Karpas-422 (cell line): ENCODE measurements around the gene ZPR1. TPM values are rescaled to one million over a fixed set of nuclear protein-coding genes. Genes with fewer than 3 reads are reported as not detected.

Source experiments
- DNase-seq: peaks from one replicate; pipeline ENCODE4 v3.0.0-alpha.2; 2015
- H2AFZ ChIP-seq: fragments of 200-600 bp; sonication (generic); 2 replicates; pipeline ENCODE4 v1.6.1; 2014; ENCODE audit warnings: antibody characterized with exemption, low read length, mixed read lengths
- H3K27ac ChIP-seq: fragments of 200-600 bp; sonication (generic); 2 replicates; pipeline ENCODE4 v1.5.1; 2014; ENCODE audit warnings: mild to moderate bottlenecking, low read length, moderate library complexity
- H3K27me3 ChIP-seq: fragments of 200-600 bp; sonication (generic); 2 replicates; pipeline ENCODE4 v1.6.1; 2014; ENCODE audit warnings: low read length, mixed read lengths
- H3K36me3 ChIP-seq: fragments of 200-600 bp; sonication (generic); 2 replicates; pipeline ENCODE4 v1.6.1; 2014; ENCODE audit warnings: low read length, mixed read lengths; ENCODE audit not compliant: insufficient read depth
- H3K4me1 ChIP-seq: fragments of 200-600 bp; sonication (generic); 2 replicates; pipeline ENCODE4 v1.6.1; 2014; ENCODE audit warnings: mild to moderate bottlenecking, low read length, mixed read lengths
- H3K4me2 ChIP-seq: fragments of 200-600 bp; sonication (generic); 2 replicates; pipeline ENCODE4 v1.6.1; 2014; ENCODE audit warnings: low read length, low read depth, mild to moderate bottlenecking; ENCODE audit not compliant: poor library complexity, severe bottlenecking
- H3K4me3 ChIP-seq: fragments of 200-600 bp; sonication (generic); 2 replicates; pipeline ENCODE4 v1.5.1; 2014; ENCODE audit warnings: mild to moderate bottlenecking, antibody characterized with exemption, low read length, mixed read lengths
- H3K79me2 ChIP-seq: fragments of 200-600 bp; sonication (generic); 2 replicates; pipeline ENCODE4 v1.6.1; 2014; ENCODE audit warnings: mild to moderate bottlenecking, low read length, mixed read lengths
- H3K9ac ChIP-seq: fragments of 200-600 bp; sonication (generic); 2 replicates; pipeline ENCODE4 v1.6.0; 2014; ENCODE audit warnings: low read length
- H3K9me2 ChIP-seq: fragments of 200-600 bp; sonication (generic), shearing (Covaris generic); replicated peaks from 2 replicates; pipeline ENCODE4 v1.6.0; 2014; ENCODE audit warnings: mild to moderate bottlenecking, low read length, moderate library complexity; ENCODE audit not compliant: insufficient read depth
- H3K9me3 ChIP-seq: fragments of 300-700, 200-600 bp; sonication (generic); 2 replicates; pipeline ENCODE4 v1.6.1; 2014; ENCODE audit warnings: low read length, mixed read lengths
- H4K20me1 ChIP-seq: fragments of 200-600 bp; sonication (generic); 2 replicates; pipeline ENCODE4 v1.6.1; 2014; ENCODE audit warnings: mild to moderate bottlenecking, antibody characterized with exemption, low read length, low read depth; ENCODE audit not compliant: insufficient read depth
- total RNA-seq: library from RNA; depleted of rRNA; stranded (reverse); fragments of >200 nt; shearing (Covaris generic); gene quantifications from 2 replicates; pipeline ENCODE4 v1.2.3, GENCODE V29; 2014; ENCODE audit warnings: low replicate concordance; rRNA removed

The ZPR1 gene
- total RNA-seq, 1 experiment from 2014 or later, result 29.8 TPM

- peaks cover 5% of the 10 kb centered on the region for H3K4me1 ChIP-seq
- no peak overlapping the region for H3K4me3 ChIP-seq
- H3K79me2 ChIP-seq, result no peaks in the 10 kb centered on the region
- H3K4me2 ChIP-seq, result no peak overlapping the region
- no peak overlapping the region for H2AFZ ChIP-seq
- H3K9me3 ChIP-seq, result no peaks in the 10 kb centered on the region
- DNase-seq, result no peak
- H3K27me3 ChIP-seq, result no peaks in the 10 kb centered on the region
- no peak overlapping the region for H3K27ac ChIP-seq
- no peak overlapping the region for H3K9ac ChIP-seq
- no peaks in the 10 kb centered on the region for H3K36me3 ChIP-seq
- H4K20me1 ChIP-seq, result no peaks in the 10 kb centered on the region
- H3K9me2 ChIP-seq, result no peaks in the 10 kb centered on the region
Measured at GRCh38 chr11:116729501-116730240, 58.2 kb downstream of the ZPR1 start.

- Histone ChIP-seq H3K27me3 (no peaks in the 10 kb centered on the region), H3K27ac (no peak overlapping the region), H3K9me2 (no peaks in the 10 kb centered on the region), H3K36me3 (no peaks in the 10 kb centered on the region), H3K79me2 (no peaks in the 10 kb centered on the region), H3K4me3 (no peak overlapping the region), H2AFZ (no peak overlapping the region), H3K4me2 (no peak overlapping the region), H3K9ac (no peak overlapping the region), H3K4me1 (peaks cover 2% of the 10 kb centered on the region), H3K9me3 (no peaks in the 10 kb centered on the region), H4K20me1 (no peaks in the 10 kb centered on the region)
- DNase-seq, result no peak
Measured at GRCh38 chr11:116727990-116728389, 59.8 kb downstream of the ZPR1 start.

- Histone ChIP-seq H3K4me1 (no peaks in the 10 kb centered on the region), H3K27ac (no peak overlapping the region), H3K9me3 (no peaks in the 10 kb centered on the region), H3K79me2 (no peaks in the 10 kb centered on the region), H3K4me3 (no peak overlapping the region), H3K9me2 (no peaks in the 10 kb centered on the region), H3K4me2 (no peak overlapping the region), H3K27me3 (no peaks in the 10 kb centered on the region), H2AFZ (no peak overlapping the region), H3K9ac (no peak overlapping the region), H4K20me1 (no peaks in the 10 kb centered on the region), H3K36me3 (no peaks in the 10 kb centered on the region)
- DNase-seq, result no peak
Measured at GRCh38 chr11:116725434-116726221, 62.2 kb downstream of the ZPR1 start.

GRCh38 chr11:116724813-116725212 is 63.0 kb downstream of the ZPR1 start:
- H3K4me1 ChIP-seq, result no peaks in the 10 kb centered on the region
- H3K4me2 ChIP-seq, result no peak overlapping the region
- no peak for DNase-seq
- H3K79me2 ChIP-seq, result no peaks in the 10 kb centered on the region
- H2AFZ ChIP-seq, result no peak overlapping the region
- no peaks in the 10 kb centered on the region for H3K36me3 ChIP-seq
- no peaks in the 10 kb centered on the region for H3K9me2 ChIP-seq
- no peaks in the 10 kb centered on the region for H4K20me1 ChIP-seq
- H3K4me3 ChIP-seq, result no peak overlapping the region
- H3K9ac ChIP-seq, result no peak overlapping the region
- no peak overlapping the region for H3K27ac ChIP-seq
- H3K9me3 ChIP-seq, result no peaks in the 10 kb centered on the region
- no peaks in the 10 kb centered on the region for H3K27me3 ChIP-seq

Other genes starting within 250 kb of the ZPR1 start
- gene BUD13, start 15.0 kb downstream of the ZPR1 start, total RNA-seq, result 6.4 and 14.1 TPM in 2 replicates
- not detected in 2 replicates for gene APOA5, start 3.9 kb upstream of the ZPR1 start, total RNA-seq
- gene APOA4, start 35.3 kb upstream of the ZPR1 start, total RNA-seq, result not detected in 2 replicates
- not detected in 2 replicates for gene APOC3, start 41.9 kb upstream of the ZPR1 start, total RNA-seq
- not detected in 2 replicates for gene APOA1, start 49.6 kb upstream of the ZPR1 start, total RNA-seq